ENCODE measurements around the gene TTC12. TPM values are rescaled to one million over a fixed set of nuclear protein-coding genes. Genes with fewer than 3 reads are reported as not detected.

TTC12 gene
- total and polyA plus RNA-seq, 2 of the 4 experiments (the other 2 are of a cell fraction): 10.0 to 14.7 TPM

DNA sequence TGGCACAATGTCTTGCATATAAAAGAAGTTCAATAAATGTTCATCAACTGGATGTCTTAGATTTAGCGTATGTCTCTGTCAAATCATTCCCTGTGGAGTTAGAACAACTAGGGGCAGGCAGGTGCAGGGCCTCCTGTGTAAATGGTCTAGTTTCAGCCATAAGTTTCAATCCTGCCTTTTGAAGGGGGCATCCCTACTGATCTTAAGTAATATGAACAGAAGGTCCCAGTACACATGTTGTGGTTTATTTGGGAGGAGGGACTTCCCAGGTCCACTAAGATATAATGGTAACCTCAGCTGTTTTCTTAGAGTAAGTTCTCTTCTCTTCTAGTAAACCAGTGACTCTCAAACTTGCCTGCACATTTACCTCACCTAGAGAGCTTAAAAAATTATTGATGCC, 19.8 kb downstream of the TTC12 start:
- Histone ChIP-seq H3K18ac (ENCODE audit: low read depth, low read length) (no peak overlapping the region), H2AK9ac (replicated peaks; ENCODE audit: low read depth, low read length, poor library complexity) (no peak overlapping the region), H2BK5ac (ENCODE audit: low read depth, low read length, poor library complexity, severe bottlenecking) (no peak overlapping the region), H3K4ac (ENCODE audit: low read depth, low read length) (no peak overlapping the region), H3K27ac (ENCODE audit: insufficient read depth, low read length) (no peak overlapping the region), H2BK15ac (ENCODE audit: low read depth, low read length) (no peak overlapping the region), H3K9me3 (ENCODE audit: control insufficient read depth, insufficient read depth, low read length) (no peaks in the 10 kb centered on the region), H3K4me2 (ENCODE audit: low read depth, low read length) (no peak overlapping the region), H2AFZ (replicated peaks; ENCODE audit: low read length, poor library complexity) (no peak overlapping the region), H4K8ac (ENCODE audit: low read depth in 2 of 2, low read length in 2 of 2) (no peak overlapping the region), H3K9me1 (ENCODE audit: insufficient read depth, low read length) (peaks cover 3% of the 10 kb centered on the region; the same call in 1 of the 2 replicates), H2AK5ac (ENCODE audit: low read depth, low read length) (no peak overlapping the region), H4K20me1 (ENCODE audit: insufficient read depth, low read length) (no peaks in the 10 kb centered on the region), H2BK120ac (ENCODE audit: low read depth, low read length) (no peak overlapping the region), H3K23ac (ENCODE audit: low read depth, low read length) (no peak overlapping the region), H2BK20ac (ENCODE audit: low read depth, low read length) (no peak overlapping the region), H3K27me3 (ENCODE audit: control insufficient read depth, insufficient read depth, low read length) (no peaks in the 10 kb centered on the region), H3K79me1 (ENCODE audit: low read depth in 1 of 2, low read length in 2 of 2) (no peaks in the 10 kb centered on the region), H4K91ac (ENCODE audit: insufficient read depth, low read depth, low read length) (no peak overlapping the region), H3K4me3 (ENCODE audit: insufficient read depth, low read depth, low read length) (no peak overlapping the region), H3K4me1 (ENCODE audit: control insufficient read depth, insufficient read depth, low read length) (no peaks in the 10 kb centered on the region), H3K9ac (ENCODE audit: low read depth, low read length) (no peak overlapping the region), H3K36me3 (ENCODE audit: control insufficient read depth, insufficient read depth, low read length) (peaks cover 8% of the 10 kb centered on the region), H4K5ac (ENCODE audit: low read depth, low read length) (no peak overlapping the region), H3K14ac (replicated peaks; ENCODE audit: low read depth, low read length) (no peak overlapping the region), H3K56ac (ENCODE audit: extremely low read depth, insufficient read depth, low read length) (no peak overlapping the region)
- TF ChIP-seq RCOR1 (IDR thresholded peaks at IDR 0.05; ENCODE audit: insufficient replicate concordance, low read length) (no peak), MAZ (IDR thresholded peaks at IDR 0.05; ENCODE audit: borderline replicate concordance, low read depth, low read length) (no peak), RFX5 (IDR thresholded peaks at IDR 0.05; ENCODE audit: low read depth, low read length) (no peak), RAD21 (IDR thresholded peaks at IDR 0.05; ENCODE audit: low read length) (no peak), USF2 (IDR thresholded peaks at IDR 0.05; ENCODE audit: low read depth, low read length) (no peak), NFE2L2 (IDR thresholded peaks at IDR 0.05; ENCODE audit: low read depth, low read length) (no peak), MXI1 (IDR thresholded peaks at IDR 0.05; ENCODE audit: borderline replicate concordance, low read depth, low read length) (no peak), MAFK (IDR thresholded peaks at IDR 0.05; ENCODE audit: low read depth, low read length) (no peak), CTCF (conservative IDR thresholded peaks at IDR 0.05; ENCODE audit: low read depth, low read length) (no peak), FOS (IDR thresholded peaks at IDR 0.05; ENCODE audit: low read depth, low read length) (no peak), SMC3 (IDR thresholded peaks at IDR 0.05; ENCODE audit: low read depth, low read length) (no peak), CHD1 (IDR thresholded peaks at IDR 0.05; ENCODE audit: low read depth, low read length) (no peak), CEBPB (IDR thresholded peaks at IDR 0.05; ENCODE audit: low read depth, low read length) (no peak), BHLHE40 (IDR thresholded peaks at IDR 0.05; ENCODE audit: low read depth, low read length) (no peak), POLR2A (IDR thresholded peaks at IDR 0.05; ENCODE audit: low read depth, low read length) (no peak)
- TF ChIP-seq, protein P1, sequence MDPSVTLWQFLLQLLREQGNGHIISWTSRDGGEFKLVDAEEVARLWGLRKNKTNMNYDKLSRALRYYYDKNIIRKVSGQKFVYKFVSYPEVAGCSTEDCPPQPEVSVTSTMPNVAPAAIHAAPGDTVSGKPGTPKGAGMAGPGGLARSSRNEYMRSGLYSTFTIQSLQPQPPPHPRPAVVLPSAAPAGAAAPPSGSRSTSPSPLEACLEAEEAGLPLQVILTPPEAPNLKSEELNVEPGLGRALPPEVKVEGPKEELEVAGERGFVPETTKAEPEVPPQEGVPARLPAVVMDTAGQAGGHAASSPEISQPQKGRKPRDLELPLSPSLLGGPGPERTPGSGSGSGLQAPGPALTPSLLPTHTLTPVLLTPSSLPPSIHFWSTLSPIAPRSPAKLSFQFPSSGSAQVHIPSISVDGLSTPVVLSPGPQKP (IDR thresholded peaks at IDR 0.05; ENCODE audit: borderline replicate concordance, low read depth, low read length): no peak
- ATAC-seq (ENCODE audit: low read depth) (no peak), DNase-seq (no peak)
- intact Hi-C loops (cut with micrococcal nuclease): no loop called here
- ChIA-PET POLR2A (ENCODE audit: unreplicated experiment) (no interaction called here), CTCF (interaction anchor here (1.2 kb wide), 1 partner anchor 20 kb away, joined by 3 read pairs; the partner anchor contains the start of gene TTC12)
- dilution Hi-C loops (cut with HindIII; ENCODE audit: low sequenced_read_pairs, unreplicated experiment): no loop called here
- in situ Hi-C loops (cut with MboI; ENCODE audit: low sequenced_read_pairs): no loop called here
- no CpG with 5 or more reads among the region's 1 CpG for WGBS, 2 experiments (ENCODE audit: extremely low coverage in 2 of 2, insufficient read length in 1 of 2)
- BruUV-seq (replicated peaks): no TSS peak

All from IMR-90 (cell line).